Measurements from ENCODE around the gene KLRC2.

DNA sequence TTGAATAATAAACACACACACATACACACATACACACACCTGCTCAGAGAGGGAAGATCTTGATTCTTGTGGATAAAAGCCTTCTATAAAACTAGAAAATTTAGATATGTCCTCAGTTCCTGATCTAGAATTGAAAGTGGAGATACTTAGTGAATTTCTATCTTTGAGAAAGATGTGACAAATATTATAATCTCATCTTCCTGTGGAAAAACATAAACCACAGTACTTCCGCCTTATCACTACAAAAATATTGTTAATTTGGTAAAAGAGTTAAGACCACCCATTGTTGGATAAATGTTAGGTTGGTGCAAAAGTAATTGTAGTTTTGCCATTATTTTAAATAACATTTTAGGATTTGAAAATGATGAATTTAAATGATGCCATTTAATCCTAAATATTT is 45.9 kb downstream of the KLRC2 start, which contains the start of gene KLRK1:
- TF ChIP-seq POLR2AphosphoS5 (IDR thresholded peaks at IDR 0.05) (no peak), POLR2A (IDR thresholded peaks at IDR 0.05) (no peak)
